ENCODE data around the gene ESPNL.

DNA sequence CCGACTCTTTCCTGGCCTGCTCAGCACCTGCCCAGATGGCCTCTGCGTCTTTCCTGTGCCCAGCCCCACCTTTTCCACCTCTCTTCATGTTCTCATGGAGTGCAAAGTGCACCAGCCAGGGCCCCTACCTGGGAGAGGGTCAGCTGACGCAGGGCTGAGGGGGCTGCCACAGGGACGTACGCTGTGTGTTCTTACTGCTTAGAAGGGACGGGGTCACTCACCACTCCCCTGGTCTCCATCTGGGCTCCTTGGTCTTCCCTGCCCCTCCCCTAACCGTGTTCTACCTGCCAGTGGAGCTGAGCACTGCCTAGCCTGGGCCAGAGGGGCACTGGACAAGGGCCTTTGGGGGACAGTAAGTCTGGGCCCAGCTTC, 67.2 kb downstream of the ESPNL start:
- TF ChIP-seq POLR2A (IDR thresholded peaks at IDR 0.05) (no peak), EP300 (IDR thresholded peaks at IDR 0.05; ENCODE audit: low read depth) (no peak)
- TF ChIP-seq, protein P1, sequence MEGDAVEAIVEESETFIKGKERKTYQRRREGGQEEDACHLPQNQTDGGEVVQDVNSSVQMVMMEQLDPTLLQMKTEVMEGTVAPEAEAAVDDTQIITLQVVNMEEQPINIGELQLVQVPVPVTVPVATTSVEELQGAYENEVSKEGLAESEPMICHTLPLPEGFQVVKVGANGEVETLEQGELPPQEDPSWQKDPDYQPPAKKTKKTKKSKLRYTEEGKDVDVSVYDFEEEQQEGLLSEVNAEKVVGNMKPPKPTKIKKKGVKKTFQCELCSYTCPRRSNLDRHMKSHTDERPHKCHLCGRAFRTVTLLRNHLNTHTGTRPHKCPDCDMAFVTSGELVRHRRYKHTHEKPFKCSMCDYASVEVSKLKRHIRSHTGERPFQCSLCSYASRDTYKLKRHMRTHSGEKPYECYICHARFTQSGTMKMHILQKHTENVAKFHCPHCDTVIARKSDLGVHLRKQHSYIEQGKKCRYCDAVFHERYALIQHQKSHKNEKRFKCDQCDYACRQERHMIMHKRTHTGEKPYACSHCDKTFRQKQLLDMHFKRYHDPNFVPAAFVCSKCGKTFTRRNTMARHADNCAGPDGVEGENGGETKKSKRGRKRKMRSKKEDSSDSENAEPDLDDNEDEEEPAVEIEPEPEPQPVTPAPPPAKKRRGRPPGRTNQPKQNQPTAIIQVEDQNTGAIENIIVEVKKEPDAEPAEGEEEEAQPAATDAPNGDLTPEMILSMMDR (IDR thresholded peaks at IDR 0.05), result no peak

Measured in transverse colon (tissue), 3 donors.